Measurements from ENCODE around the gene GCK. TPM values are rescaled to one million over a fixed set of nuclear protein-coding genes. Genes with fewer than 3 reads are reported as not detected.

GCK gene
- total RNA-seq, 4 donors from 2014 or later, result 0.25 to 1.2 TPM; not detected in 2

GRCh38 chr7:44229546-44230105 is 40.4 kb upstream of the GCK start:
- 66 to 87% methylated on average over 4 to 11 of the region's 11 CpGs for WGBS, 2 donors
- TF ChIP-seq CTCF (IDR thresholded peaks at IDR 0.05) (no peak), POLR2A (IDR thresholded peaks at IDR 0.05) (no peak)
- DNase-seq (ENCODE audit: low spot score in 2 of 2), result no peak
- intact Hi-C loops (cut with DNase I; ENCODE audit: low total_unique reads), result no loop called here
- no peak overlapping the region for H3K4me3 ChIP-seq (ENCODE audit: low read depth, poor library complexity, severe bottlenecking)

DNA sequence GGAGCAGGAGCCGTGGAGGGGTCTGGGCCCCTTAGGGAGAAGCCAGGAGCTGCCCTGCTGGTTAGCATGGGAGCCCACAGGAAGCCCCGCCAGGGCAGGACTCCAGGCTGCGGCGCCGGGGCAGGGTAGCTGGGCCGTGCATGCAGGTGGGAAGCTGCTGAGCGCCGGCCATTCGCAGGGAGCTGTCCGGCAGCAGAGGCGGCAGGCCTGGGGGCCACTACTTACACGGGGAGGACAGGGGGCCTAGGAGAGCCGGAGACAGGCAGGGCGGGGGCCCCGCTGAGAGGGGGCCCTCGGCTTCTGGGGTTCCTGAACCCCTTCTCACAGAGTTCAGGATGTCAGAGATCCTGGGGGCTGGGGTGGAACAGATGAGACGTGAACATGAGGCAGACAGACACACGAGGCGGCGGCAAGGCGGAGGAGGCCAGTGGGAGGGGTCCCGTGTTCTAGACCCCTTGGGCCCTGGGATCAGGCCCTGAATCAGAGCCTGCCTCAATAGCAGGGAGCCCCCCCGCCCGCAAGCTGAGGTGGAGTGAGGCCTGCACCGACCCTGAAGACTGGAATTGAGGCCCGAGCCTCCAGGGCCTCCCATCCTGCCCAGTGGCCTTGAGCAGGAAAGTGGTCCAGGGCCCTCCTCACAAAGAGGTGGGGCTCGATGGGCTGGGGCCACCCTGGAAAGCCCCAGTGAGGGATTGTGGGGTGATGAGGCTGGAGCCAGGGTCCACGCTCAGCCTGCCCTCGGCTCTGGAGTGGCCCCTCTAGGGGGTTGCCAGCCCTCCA is 39.5 kb upstream of the GCK start:
- WGBS, 2 donors, result 83 to 87% methylated on average over 28 to 29 of the region's 29 CpGs
- intact Hi-C loops (cut with DNase I; ENCODE audit: low total_unique reads), result no loop called here
- DNase-seq (ENCODE audit: low spot score in 2 of 2), result no peak
- TF ChIP-seq POLR2A (IDR thresholded peaks at IDR 0.05), result no peak
- H3K4me3 ChIP-seq (ENCODE audit: low read depth, poor library complexity, severe bottlenecking), result no peak overlapping the region

DNA sequence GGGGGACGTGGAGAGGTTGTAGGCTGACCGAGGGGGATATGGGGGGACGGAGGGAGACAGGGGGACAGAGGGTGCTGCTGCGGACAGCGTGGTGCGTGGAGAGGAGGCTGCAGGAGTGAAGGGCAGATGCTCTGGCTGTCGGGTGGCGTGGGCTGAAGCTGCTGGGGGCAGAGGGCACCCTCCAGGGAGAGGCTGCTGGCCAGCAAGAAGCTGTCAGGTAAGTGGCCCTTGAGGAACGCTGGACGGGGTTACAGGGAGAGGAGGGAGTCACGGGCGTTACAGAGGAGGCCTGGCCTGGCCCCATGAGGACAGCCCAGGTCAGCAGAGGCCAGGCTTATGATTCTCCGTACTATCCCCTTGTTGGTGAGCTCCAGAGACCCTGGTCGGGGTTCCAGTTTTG is 38.7 kb upstream of the GCK start:
- intact Hi-C loops (cut with DNase I; ENCODE audit: low total_unique reads), result no loop called here
- DNase-seq (ENCODE audit: low spot score in 2 of 2), result no peak
- no peak for TF ChIP-seq CTCF (IDR thresholded peaks at IDR 0.05)
- no peak for TF ChIP-seq POLR2A (IDR thresholded peaks at IDR 0.05)
- 79 to 86% methylated on average over 14 of the region's 14 CpGs for WGBS, 2 donors
- no peak overlapping the region for H3K4me3 ChIP-seq (ENCODE audit: low read depth, poor library complexity, severe bottlenecking)

DNA sequence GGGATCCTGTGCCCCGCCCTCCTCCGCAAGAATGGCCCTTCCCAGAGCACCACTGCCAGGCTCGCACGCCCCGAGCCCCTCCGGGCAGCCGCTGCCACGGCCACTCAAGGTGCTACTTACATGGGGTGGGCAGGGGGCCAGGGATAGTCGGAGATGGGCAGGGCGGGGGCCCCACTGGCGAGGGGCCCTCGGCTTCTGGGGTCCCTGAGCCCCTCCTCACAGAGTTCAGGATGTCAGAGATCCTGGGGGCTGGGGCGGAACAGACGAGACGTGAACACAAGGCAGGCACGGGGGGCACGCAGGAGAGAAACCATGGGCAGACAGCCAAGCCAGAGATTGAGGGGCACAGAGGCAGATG is 37.1 kb upstream of the GCK start:
- no peak for DNase-seq (ENCODE audit: low spot score in 2 of 2)

DNA sequence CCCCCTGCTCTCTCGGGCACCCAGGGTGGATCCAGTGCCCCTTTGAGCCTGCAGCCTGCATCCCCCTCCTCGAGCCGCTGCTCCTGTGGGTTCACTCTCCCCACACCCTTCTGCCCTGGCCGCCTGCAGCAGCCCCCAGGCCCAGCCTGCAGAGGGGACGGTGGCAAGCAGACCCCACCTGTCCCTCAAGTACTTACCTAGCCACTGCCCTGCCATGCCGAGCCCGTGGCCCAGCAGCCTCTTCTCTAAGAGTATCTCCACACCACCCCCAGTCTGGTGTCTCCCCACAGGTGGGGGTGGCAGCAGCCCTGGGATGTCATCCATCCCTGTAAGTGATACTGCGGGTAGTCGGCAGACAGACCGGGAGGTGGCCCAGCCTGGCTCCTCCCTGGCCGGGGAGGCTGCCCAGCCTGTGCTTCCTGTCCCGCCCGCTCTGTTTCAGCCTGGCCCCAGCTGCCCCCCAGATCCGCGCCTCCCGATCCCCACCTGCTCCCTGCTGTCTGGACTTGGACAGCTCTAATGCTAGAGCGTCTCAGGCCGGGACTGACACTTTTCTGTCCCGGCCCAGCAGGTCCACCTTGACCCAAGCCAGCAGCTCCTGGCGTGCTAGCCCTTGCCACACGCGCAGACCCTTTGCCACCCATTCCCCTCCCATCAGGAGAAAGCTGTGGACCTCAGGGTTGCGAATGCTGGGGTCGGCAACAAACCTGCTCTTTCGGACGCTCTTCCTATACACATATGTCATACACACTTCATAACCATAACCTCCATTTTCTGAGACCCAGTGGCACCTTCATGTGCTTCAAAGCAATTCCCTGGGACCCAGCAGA is 36.5 kb upstream of the GCK start:
- no peak for DNase-seq (ENCODE audit: low spot score in 2 of 2)
- intact Hi-C loops (cut with DNase I; ENCODE audit: low total_unique reads), result no loop called here
- TF ChIP-seq POLR2A (IDR thresholded peaks at IDR 0.05), result no peak
- TF ChIP-seq CTCF (IDR thresholded peaks at IDR 0.05), result no peak
- H3K4me3 ChIP-seq (ENCODE audit: low read depth, poor library complexity, severe bottlenecking), result no peak overlapping the region
- 71 to 75% methylated on average over 19 to 26 of the region's 26 CpGs for WGBS, 2 donors

More for the DNA sequence above, 37.1 kb upstream of the GCK start:
- intact Hi-C loops (cut with DNase I; ENCODE audit: low total_unique reads), result no loop called here
- no peak overlapping the region for H3K4me3 ChIP-seq (ENCODE audit: low read depth, poor library complexity, severe bottlenecking)
- TF ChIP-seq CTCF (IDR thresholded peaks at IDR 0.05), result no peak
- no peak for TF ChIP-seq POLR2A (IDR thresholded peaks at IDR 0.05)
- 63% methylated on average over 17 of the region's 17 CpGs for WGBS, 2 donors

DNA sequence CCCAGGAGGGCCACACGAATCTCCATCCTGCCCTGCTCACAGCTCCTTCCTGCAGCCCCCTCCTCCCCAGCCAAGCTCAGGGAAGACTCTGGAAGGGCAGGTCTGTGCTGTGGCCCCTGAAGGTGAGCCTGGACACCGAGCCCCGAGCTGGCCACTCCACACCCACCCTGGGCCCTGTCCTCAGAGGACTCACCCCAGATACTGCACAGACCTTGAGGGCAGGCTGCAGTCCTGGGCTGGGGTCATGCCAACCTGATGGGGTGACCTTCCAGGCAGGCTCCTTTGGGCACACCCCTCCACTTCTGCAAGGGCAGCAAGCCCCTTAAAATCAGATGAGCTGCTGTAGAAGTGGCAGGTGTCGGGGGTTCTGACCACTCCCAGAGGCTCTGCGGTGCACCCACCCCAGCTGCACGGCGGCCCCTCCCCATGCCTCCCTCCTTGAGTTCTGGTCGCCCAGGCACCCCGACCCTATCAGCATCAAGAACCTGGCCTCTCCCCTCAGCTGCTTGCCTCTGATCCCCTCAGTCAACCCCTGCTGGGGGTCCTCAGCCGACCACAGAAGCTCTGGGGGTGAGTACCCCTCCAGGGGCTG is 35.8 kb upstream of the GCK start:
- no peak for TF ChIP-seq CTCF (IDR thresholded peaks at IDR 0.05)
- TF ChIP-seq POLR2A (IDR thresholded peaks at IDR 0.05), result no peak
- WGBS, 2 donors, result 60 to 66% methylated on average over 10 of the region's 10 CpGs
- H3K4me3 ChIP-seq (ENCODE audit: low read depth, poor library complexity, severe bottlenecking), result no peak overlapping the region
- intact Hi-C loops (cut with DNase I; ENCODE audit: low total_unique reads), result no loop called here
- DNase-seq (ENCODE audit: low spot score in 2 of 2), result no peak
